ENCODE data around the gene NHSL2. TPM values are rescaled to one million over a fixed set of nuclear protein-coding genes. Genes with fewer than 3 reads are reported as not detected.

NHSL2 gene
- total RNA-seq, 4 donors from 2014 or later = 1.9 to 8.8 (median 2.4) TPM

GRCh38 chrX:72143609-72143907 lies 232.9 kb downstream of the NHSL2 start:
- DNase-seq (ENCODE audit: low spot score in 2 of 2) = no peak
- intact Hi-C loops (cut with DNase I; ENCODE audit: low total_unique reads) = no loop called here

GRCh38 chrX:72145181-72145580 lies 234.5 kb downstream of the NHSL2 start:
- 40 to 43% methylated on average over 2 of the region's 2 CpGs for WGBS, 2 donors
- intact Hi-C loops (cut with DNase I; ENCODE audit: low total_unique reads) = no loop called here
- DNase-seq (ENCODE audit: low spot score in 2 of 2) = peak in 1 of 2 donors; percentile 10
- TF ChIP-seq CTCF (IDR thresholded peaks at IDR 0.05) = no peak
- no peak for TF ChIP-seq POLR2A (IDR thresholded peaks at IDR 0.05)
- H3K4me3 ChIP-seq (ENCODE audit: low read depth, poor library complexity, severe bottlenecking) = no peak overlapping the region

More at GRCh38 chrX:72143609-72143907, 232.9 kb downstream of the NHSL2 start:
- WGBS, 2 donors = 70 to 74% methylated on average over 2 of the region's 2 CpGs
- H3K4me3 ChIP-seq (ENCODE audit: low read depth, poor library complexity, severe bottlenecking) = no peak overlapping the region
- TF ChIP-seq CTCF (IDR thresholded peaks at IDR 0.05) = no peak
- no peak for TF ChIP-seq POLR2A (IDR thresholded peaks at IDR 0.05)

DNA sequence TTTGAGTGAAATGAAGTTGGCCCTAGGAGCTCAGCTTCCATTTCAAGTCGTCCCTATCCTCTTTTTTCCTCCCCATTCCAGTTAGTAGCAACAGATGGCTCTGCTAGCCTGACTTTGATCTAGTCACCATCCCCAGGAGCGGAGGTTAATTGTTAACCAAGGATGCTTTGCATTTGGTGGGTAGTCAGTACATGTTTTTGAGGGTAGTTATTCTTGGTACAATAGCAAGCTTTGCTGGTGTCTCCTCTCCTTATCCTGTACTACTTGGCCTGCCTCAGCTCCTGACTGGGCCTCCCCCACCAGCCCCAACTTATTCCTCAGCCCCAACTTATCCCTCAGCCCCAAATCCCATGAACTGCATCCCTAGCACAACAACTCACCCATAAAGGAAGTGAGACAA lies 235.9 kb downstream of the NHSL2 start:
- 80 to 86% methylated on average over 2 of the region's 2 CpGs for WGBS, 2 donors
- H3K4me3 ChIP-seq (ENCODE audit: low read depth, poor library complexity, severe bottlenecking) = no peak overlapping the region
- TF ChIP-seq CTCF (IDR thresholded peaks at IDR 0.05) (no peak), POLR2A (IDR thresholded peaks at IDR 0.05) (no peak)
- DNase-seq (ENCODE audit: low spot score in 2 of 2) = peak in 1 of 2 donors; percentile 23
- intact Hi-C loops (cut with DNase I; ENCODE audit: low total_unique reads) = no loop called here

- no peak for DNase-seq (ENCODE audit: low spot score in 2 of 2)
- WGBS, 2 donors = 77 to 90% methylated on average over 3 of the region's 3 CpGs
- no peak overlapping the region for H3K4me3 ChIP-seq (ENCODE audit: low read depth, poor library complexity, severe bottlenecking)
- intact Hi-C loops (cut with DNase I; ENCODE audit: low total_unique reads) = no loop called here
- TF ChIP-seq POLR2A (IDR thresholded peaks at IDR 0.05) (no peak), CTCF (IDR thresholded peaks at IDR 0.05) (no peak)
These were observed 248.1 kb downstream of the NHSL2 start for GRCh38 chrX:72158773-72159172.

DNA sequence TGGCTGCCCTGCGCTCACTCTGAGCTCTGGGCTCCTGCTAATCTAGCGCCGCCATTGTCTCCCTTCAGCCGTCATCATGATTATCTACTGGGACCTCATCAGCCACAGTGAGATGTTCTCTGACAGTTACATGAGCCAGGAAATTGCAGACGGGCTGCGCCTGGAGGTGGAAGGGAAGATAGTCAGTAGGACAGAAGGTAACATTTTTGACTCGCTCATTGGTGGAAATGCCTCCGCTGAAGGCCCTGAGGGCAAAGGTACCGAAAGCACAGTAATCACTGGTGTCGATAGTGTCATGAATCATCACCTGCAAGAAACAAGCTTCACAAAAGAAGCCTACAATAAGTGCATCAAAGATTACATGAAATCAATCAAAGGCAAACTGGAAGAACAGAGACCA lies 249.1 kb downstream of the NHSL2 start:
- DNase-seq (ENCODE audit: low spot score in 2 of 2) = no peak
- WGBS, 2 donors = 72% methylated on average over 10 of the region's 10 CpGs
- intact Hi-C loops (cut with DNase I; ENCODE audit: low total_unique reads) = no loop called here

More for the DNA sequence above, 249.1 kb downstream of the NHSL2 start:
- no peak overlapping the region for H3K4me3 ChIP-seq (ENCODE audit: low read depth, poor library complexity, severe bottlenecking)
- TF ChIP-seq POLR2A (IDR thresholded peaks at IDR 0.05) (no peak), CTCF (IDR thresholded peaks at IDR 0.05) (no peak)

Measured in lower leg skin (tissue), 4 donors.